Neural progenitor cell (in vitro differentiated cells): ENCODE results near the gene PITPNB.

Experiments
- EZH2 ChIP-seq: fragments of 200-600 bp; sonication (generic); IDR thresholded peaks from 2 replicates; pipeline ENCODE4 v1.6.1; 2017; ENCODE audit warnings: antibody characterized with exemption, mild to moderate bottlenecking, moderate library complexity
- EZH2phosphoT487 ChIP-seq: fragments of 200-600 bp; sonication (generic); IDR thresholded peaks from 2 replicates; pipeline ENCODE4 v1.6.1; 2017; ENCODE audit warnings: antibody characterized with exemption
- TF ChIP-seq, protein P1 (sequence below): fragments of 200-600 bp; sonication (generic); IDR thresholded peaks from 2 replicates; pipeline ENCODE4 v1.5.1; 2017; ENCODE audit warnings: antibody characterized with exemption, mild to moderate bottlenecking

DNA sequence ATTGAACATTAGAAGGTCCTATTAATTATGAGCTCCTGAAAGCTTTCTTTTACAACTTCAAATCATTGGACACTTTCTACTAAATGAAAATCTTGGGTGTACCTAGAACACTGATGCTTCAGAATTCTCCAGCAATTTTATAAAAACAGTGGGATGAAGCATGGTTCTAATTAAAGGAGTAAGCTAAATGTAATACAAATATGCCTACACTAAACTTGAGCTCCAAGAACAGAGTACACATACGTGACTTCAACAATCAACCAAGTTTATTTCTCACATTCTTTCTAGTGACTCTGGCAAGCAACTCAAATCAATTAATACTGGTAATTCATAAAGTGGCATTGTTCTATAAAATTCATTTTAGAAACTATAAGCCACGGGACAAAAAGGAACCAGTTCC is 55.5 kb downstream of the PITPNB start:
- TF ChIP-seq, protein P1, sequence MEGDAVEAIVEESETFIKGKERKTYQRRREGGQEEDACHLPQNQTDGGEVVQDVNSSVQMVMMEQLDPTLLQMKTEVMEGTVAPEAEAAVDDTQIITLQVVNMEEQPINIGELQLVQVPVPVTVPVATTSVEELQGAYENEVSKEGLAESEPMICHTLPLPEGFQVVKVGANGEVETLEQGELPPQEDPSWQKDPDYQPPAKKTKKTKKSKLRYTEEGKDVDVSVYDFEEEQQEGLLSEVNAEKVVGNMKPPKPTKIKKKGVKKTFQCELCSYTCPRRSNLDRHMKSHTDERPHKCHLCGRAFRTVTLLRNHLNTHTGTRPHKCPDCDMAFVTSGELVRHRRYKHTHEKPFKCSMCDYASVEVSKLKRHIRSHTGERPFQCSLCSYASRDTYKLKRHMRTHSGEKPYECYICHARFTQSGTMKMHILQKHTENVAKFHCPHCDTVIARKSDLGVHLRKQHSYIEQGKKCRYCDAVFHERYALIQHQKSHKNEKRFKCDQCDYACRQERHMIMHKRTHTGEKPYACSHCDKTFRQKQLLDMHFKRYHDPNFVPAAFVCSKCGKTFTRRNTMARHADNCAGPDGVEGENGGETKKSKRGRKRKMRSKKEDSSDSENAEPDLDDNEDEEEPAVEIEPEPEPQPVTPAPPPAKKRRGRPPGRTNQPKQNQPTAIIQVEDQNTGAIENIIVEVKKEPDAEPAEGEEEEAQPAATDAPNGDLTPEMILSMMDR, result no peak
- TF ChIP-seq EZH2phosphoT487 (no peak), EZH2 (no peak)
